ENCODE results near the gene VAV1.

DNA sequence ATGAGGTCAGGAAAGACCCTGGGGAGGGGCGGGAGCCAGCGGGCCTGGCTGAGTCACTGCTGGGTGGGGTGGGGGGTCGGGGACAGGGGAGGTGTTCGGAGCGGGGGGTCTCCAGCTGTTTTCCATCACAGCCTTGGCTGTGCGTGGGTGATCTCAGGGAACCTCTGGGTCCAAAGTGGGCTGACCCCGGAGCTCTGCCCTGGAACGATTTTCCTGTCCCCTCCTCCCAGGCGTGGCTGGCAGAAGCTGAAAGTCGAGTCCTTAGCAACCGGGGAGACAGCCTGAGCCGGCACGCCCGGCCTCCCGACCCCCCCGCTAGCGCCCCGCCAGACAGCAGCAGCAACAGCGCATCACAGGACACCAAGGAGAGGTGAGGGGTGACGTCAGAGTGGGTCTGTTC, 22.4 kb upstream of the VAV1 start:
- TF ChIP-seq, protein P1, sequence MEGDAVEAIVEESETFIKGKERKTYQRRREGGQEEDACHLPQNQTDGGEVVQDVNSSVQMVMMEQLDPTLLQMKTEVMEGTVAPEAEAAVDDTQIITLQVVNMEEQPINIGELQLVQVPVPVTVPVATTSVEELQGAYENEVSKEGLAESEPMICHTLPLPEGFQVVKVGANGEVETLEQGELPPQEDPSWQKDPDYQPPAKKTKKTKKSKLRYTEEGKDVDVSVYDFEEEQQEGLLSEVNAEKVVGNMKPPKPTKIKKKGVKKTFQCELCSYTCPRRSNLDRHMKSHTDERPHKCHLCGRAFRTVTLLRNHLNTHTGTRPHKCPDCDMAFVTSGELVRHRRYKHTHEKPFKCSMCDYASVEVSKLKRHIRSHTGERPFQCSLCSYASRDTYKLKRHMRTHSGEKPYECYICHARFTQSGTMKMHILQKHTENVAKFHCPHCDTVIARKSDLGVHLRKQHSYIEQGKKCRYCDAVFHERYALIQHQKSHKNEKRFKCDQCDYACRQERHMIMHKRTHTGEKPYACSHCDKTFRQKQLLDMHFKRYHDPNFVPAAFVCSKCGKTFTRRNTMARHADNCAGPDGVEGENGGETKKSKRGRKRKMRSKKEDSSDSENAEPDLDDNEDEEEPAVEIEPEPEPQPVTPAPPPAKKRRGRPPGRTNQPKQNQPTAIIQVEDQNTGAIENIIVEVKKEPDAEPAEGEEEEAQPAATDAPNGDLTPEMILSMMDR (IDR thresholded peaks at IDR 0.05) = no peak
- no peak for TF ChIP-seq NFYB (CRISPR knock-in tag; conservative IDR thresholded peaks at IDR 0.05; ENCODE audit: low read depth)
- no peak for TF ChIP-seq CREB1 (CRISPR knock-in tag; IDR thresholded peaks at IDR 0.05)
- no peak for TF ChIP-seq SMAD4 (CRISPR knock-in tag; IDR thresholded peaks at IDR 0.05)
